Left ventricle myocardium inferior (tissue), 1 donor: ENCODE results near the gene IFT122. TPM values are rescaled to one million over a fixed set of nuclear protein-coding genes. Genes with fewer than 3 reads are reported as not detected.

Experiments used
- DNase-seq: peaks from one replicate; pipeline ENCODE4 v3.0.0-alpha.2; 2020
- H3K27ac ChIP-seq: fragments of 200-600 bp; replicated peaks from 2 replicates; pipeline ENCODE4 v1.8.0; 2021
- H3K27me3 ChIP-seq: fragments of 200-600 bp; 2 replicates; pipeline ENCODE4 v1.8.0; 2021; ENCODE audit warnings: low read depth
- H3K36me3 ChIP-seq: fragments of 200-600 bp; 2 replicates; pipeline ENCODE4 v1.8.0; 2021
- H3K4me1 ChIP-seq: fragments of 200-600 bp; 2 replicates; pipeline ENCODE4 v1.8.0; 2021
- H3K4me3 ChIP-seq: fragments of 200-600 bp; 2 replicates; pipeline ENCODE4 v1.8.0; 2021; ENCODE audit warnings: mild to moderate bottlenecking, moderate library complexity
- H3K9me3 ChIP-seq: fragments of 200-600 bp; replicated peaks from 2 replicates; pipeline ENCODE4 v1.8.0; 2021
- CTCF ChIP-seq: fragments of 200-600 bp; IDR thresholded peaks from 2 replicates; pipeline ENCODE4 v1.8.0; 2021; ENCODE audit warnings: antibody characterized with exemption, mild to moderate bottlenecking, borderline replicate concordance
- intact Hi-C: fragments of 100-400 bp; cut with micrococcal nuclease; formaldehyde crosslinking; loops from one replicate; pipeline ENCODE4 v1.11.0; 2022
- total RNA-seq: library from RNA; stranded (reverse); fragmentation: NEBNext Ultra II Directional; extraction: Animal tissue kit (Norgen Biotek cat#: 25700); gene quantifications from one replicate; pipeline ENCODE4 v1.2.1, GENCODE V29; 2021
- donor health status: DM: no; HTN: yes; CAD: no; lungs with severe emphysema.

IFT122 gene
- total RNA-seq, 1 donor from 2014 or later = 16.5 TPM

DNA sequence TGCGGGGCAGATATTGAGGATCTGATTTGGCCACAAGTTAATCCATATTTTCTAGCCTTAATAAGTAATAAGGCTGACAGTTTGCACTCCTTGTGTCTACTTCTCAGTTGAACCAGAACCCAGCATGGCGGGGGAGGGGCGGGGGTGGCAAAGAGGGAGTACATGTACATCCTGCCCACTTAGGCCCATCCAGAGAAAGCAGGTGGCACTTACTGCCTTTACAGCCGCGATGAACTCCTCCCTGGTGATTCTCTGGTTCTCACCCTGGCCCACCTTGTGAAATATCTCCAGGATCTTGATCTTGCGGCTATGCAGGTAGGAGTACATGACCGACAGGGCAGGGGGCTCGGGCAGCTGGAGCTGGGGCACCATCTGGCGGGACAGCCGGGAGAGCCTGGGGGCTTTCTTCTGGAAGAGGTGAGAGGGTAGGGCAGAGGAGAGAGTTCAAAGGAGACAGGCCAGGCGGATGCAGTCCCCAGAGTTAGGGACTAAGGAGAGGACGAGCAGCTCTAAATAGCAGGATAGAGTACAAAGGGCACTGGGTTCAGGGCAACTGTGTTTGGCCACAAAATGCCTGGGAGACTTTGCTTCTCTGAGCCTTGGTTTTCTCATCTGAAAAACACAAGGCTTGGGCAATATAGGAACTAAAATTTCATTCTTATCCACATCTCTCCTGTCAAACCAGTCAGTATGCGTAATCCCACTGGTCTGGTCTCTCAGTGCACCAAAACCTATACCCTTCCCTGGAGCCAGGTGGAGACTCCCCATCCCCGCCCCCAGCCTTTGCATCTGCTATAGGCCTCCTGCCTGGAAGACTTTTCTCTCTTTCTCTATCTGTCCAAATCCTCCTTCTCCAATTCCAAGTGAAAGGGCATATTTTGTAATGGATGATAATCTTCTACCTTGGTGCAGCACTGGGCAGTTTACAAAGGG lies 21.7 kb upstream of the IFT122 start:
- H3K27me3 ChIP-seq = no peaks in the 10 kb centered on the region
- TF ChIP-seq CTCF = no peak
- intact Hi-C loops = no loop called here

DNA sequence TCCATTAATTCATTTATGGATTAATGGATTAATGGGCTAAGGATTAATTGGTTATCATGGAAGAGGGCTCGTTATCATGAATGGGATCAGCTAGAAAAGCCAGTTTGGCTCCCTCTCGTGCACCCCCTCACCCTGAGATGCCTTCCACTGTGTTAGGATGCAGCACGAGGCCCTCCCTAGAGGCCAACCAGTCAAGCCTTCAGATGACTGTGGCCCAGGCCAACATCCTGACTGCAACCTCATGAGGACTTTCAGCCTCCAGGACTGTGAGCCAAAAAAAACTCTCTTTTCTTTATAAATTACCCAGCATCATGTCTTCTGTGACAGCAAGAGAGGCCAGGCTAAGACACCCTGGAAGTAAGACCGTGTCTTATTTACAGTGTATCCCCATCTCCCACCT lies 20.5 kb upstream of the IFT122 start:
- no peaks in the 10 kb centered on the region for H3K9me3 ChIP-seq
- intact Hi-C loops = no loop called here
- DNase-seq = no peak
- H3K27ac ChIP-seq = no peak overlapping the region
- peaks cover 16% of the 10 kb centered on the region for H3K4me1 ChIP-seq
- H3K36me3 ChIP-seq = no peaks in the 10 kb centered on the region
- H3K27me3 ChIP-seq = no peaks in the 10 kb centered on the region
- no peak for TF ChIP-seq CTCF
- H3K4me3 ChIP-seq = no peak overlapping the region

More for the DNA sequence above, 21.7 kb upstream of the IFT122 start:
- Histone ChIP-seq H3K36me3 (no peaks in the 10 kb centered on the region), H3K4me3 (no peak overlapping the region), H3K27ac (peak overlapping the region; percentile 40), H3K9me3 (no peaks in the 10 kb centered on the region), H3K4me1 (peaks cover 27% of the 10 kb centered on the region)
- DNase-seq = no peak

DNA sequence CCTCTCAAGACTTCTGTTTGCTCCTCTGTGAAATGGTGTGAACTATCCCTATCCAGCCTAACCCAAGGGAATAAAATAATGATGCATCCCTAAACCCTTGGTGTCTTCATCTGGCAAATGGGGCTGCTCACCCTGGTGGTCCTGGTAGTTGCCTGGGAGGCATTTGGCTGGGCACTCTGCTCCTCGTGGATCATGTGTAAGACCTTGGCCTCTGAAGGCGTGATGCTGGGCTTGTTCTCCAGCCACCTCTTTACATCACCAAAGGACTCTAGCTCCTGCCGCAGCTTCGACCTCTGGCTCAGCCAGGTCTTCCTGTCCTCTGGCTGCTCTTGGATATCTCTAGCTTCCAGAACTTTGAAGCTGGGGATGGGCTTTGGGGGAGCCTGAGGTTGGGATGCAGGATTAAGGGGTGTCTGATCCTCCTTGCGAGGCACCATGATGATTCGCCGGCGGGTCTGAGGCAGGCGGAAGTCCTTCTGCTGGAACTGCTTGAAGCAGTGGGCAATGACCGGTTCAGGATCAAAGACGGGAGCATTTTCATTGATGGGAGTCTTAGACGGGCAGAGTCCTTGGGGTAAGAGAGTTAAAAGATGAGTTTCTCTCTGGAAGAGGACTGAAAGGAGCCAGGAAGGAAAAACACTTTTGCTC lies 18.7 kb upstream of the IFT122 start:
- no peak overlapping the region for H3K4me3 ChIP-seq
- intact Hi-C loops = no loop called here
- TF ChIP-seq CTCF = no peak
- no peaks in the 10 kb centered on the region for H3K36me3 ChIP-seq
- no peaks in the 10 kb centered on the region for H3K27me3 ChIP-seq
- DNase-seq = no peak
- no peaks in the 10 kb centered on the region for H3K9me3 ChIP-seq
- H3K4me1 ChIP-seq = peaks cover 16% of the 10 kb centered on the region
- no peak overlapping the region for H3K27ac ChIP-seq

- Histone ChIP-seq H3K4me1 (peaks cover 12% of the 10 kb centered on the region), H3K27ac (no peak overlapping the region), H3K27me3 (no peaks in the 10 kb centered on the region), H3K9me3 (no peaks in the 10 kb centered on the region), H3K36me3 (no peaks in the 10 kb centered on the region), H3K4me3 (no peak overlapping the region)
- DNase-seq = no peak
- intact Hi-C loops = no loop called here
- TF ChIP-seq CTCF = no peak
These were observed 17.9 kb upstream of the IFT122 start for GRCh38 chr3:129421988-129422745.

- H3K36me3 ChIP-seq = no peaks in the 10 kb centered on the region
- intact Hi-C loops = no loop called here
- DNase-seq = no peak
- peaks cover 7% of the 10 kb centered on the region for H3K4me1 ChIP-seq
- H3K4me3 ChIP-seq = no peak overlapping the region
- TF ChIP-seq CTCF = no peak
- H3K9me3 ChIP-seq = no peaks in the 10 kb centered on the region
- no peaks in the 10 kb centered on the region for H3K27me3 ChIP-seq
- H3K27ac ChIP-seq = no peak overlapping the region
These were observed 17.1 kb upstream of the IFT122 start for GRCh38 chr3:129422897-129423296.
